Effector CD8-positive, alpha-beta T cell (primary cell): Measurements from ENCODE around the gene RPLP2.
A peak's percentile ranks its signal among the peaks of the same experiment; 100 is the strongest.

Experiments
- DNase-seq: peaks from one replicate; lab custom pipeline; 2025; lab: John Stamatoyannopoulos, UW

The RPLP2 gene

DNA sequence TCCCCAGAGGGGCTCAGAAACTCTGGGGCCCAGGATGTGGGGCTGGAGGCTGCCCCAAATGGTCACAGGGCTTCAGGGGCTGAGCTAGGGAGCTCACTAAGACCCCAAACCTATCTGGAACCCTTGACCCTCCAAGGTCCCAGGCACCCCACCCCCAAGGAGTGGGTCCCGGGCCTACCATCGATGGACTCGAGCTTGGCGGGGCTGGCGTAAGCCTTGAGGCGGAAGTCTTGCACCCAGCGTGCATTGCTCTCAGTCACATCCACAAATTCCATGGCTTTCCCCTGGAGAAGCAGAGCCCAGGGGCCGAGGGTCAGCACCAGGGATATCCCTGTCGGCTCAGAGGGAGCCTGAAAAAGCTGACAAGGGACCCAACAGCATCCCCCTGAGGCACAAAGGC lies 35.9 kb upstream of the RPLP2 start:
- no peak for DNase-seq

DNA sequence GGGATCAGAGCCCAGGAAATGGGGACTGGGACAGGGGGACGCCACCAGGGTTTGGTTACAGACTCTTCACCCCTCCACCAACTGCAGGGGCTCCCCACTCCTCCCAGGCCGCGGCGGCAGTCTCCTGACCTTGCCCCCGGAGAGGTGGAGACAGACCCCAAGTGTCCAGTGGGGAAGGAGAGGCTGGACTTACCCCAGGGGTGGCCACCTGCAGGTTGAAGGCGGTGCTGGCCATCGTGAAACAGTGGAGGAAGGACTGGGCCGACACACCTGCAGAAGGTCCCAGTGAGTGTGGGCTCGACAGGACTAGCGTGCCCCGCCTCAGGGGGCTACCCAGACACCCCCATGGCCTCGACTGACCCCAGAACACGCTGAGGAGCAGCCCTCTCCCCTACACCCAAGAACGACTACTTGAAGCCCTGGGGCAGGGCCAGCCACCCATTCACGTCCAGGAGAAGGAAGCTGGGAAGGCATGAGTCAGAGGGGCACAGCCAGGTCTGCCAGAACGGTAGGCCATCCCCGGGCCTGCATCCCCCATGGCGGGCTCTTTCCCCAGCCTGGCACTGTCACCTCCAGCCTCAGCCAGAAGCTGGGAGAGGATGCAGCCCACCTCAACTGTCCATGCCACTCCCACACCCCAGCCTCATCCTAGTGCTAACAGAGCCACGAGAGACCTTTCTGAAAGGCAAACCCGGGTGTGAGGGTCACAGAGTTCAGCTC lies 34.7 kb upstream of the RPLP2 start:
- DNase-seq: no peak

DNA sequence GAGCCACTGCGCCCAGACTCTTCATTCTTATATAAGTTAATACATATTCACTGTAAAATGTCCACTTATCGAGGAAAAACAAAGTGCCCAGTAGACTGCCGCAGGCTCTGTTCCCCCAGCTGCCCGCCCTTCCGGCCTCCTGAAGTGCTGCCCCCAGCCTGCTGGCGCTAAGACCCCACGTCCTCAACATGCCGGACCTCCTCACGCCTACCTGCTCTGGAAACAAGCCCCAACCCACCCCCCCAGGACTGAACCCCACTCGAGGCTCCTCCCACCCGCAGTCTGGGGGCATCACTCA lies 33.6 kb upstream of the RPLP2 start:
- DNase-seq: no peak

DNA sequence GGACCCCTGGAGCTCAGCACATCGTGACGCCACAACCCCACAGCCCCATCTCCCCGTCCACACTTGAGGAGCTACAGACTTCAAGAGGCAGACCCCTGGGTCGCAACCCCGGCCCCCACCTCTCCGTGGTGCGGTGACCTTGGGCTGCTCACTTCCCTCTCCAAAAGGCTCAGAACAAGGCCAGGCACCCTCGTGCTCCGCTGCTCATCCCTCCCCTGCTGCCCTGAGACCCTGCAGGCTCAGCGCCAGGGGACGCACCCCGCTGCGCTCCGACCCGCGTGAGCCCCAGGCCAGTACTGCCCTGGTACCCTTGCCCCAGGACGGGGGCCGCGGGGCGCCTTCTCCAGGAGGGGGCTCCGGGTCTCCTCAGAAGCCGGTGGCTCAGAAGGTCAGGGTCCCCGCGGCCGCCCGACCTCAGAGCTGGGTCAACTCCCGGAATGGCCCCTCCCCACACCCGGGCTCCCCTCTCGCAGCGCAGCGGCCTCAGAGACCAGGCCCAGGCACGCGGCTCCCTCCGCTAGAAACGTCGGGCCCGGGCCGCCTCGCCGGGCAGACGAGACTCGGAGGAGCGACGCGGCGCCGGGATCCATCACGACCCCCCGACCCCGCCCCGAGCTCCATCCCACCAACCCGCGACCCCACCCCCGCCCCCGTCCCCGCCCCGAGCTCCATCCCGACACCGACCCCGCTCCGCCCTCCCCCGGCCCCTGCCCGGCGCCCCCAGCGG lies 33.0 kb upstream of the RPLP2 start:
- DNase-seq: peak; percentile 57

DNA sequence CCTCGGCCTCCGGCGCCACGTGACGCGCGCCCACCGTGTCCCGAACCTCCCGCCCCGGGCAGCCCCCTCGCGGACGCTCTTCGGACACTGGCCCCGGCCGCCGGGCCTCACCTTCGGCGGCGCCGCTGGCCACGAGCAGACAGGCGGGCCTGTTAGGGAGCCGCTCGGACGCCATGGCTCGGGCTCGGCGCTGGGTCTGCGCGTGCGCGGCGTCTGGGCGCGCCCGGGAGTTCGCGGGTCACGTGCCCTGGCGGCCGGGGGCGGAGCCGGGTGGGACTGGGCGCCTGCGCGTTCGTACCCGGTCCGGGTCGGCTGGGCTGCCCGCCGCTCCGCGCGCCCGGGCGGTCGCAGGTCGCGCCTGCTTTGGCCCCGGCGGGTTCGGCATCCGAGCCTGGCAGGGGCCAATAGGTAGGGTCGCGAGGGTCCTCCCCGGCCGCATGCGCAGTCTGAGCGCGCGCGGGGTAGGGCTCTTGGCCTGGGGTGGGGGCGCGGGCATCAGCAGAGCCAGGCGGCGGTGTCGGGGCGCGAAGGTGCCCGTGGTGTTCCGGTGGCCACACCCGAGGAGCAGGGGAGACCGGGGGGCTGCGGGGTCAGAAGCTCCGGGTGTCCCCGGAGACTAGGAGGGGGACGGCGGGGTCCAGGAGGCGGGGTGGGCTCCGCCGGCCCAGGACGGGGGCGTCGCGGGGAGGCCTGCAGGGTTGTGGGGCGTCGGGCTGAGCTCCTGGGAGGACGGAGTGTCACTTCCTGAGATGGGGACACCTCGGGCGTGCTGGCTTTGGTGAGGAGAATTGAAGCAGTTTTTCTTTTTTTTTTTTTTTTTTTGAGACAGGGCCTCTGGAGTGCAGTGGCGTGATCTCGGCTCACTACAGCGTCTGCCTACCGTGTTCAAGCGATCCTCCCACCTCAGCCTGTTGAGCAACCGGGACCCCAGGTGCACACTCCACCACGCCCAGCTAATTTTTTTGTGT lies 32.2 kb upstream of the RPLP2 start, which contains the start of gene GATD1:
TSS of gene GATD1 (minus strand) at position 200 of the 968 bp plus-strand sequence. CDS start at position 175, 25 bp downstream.
- DNase-seq: peak; percentile 87

DNA sequence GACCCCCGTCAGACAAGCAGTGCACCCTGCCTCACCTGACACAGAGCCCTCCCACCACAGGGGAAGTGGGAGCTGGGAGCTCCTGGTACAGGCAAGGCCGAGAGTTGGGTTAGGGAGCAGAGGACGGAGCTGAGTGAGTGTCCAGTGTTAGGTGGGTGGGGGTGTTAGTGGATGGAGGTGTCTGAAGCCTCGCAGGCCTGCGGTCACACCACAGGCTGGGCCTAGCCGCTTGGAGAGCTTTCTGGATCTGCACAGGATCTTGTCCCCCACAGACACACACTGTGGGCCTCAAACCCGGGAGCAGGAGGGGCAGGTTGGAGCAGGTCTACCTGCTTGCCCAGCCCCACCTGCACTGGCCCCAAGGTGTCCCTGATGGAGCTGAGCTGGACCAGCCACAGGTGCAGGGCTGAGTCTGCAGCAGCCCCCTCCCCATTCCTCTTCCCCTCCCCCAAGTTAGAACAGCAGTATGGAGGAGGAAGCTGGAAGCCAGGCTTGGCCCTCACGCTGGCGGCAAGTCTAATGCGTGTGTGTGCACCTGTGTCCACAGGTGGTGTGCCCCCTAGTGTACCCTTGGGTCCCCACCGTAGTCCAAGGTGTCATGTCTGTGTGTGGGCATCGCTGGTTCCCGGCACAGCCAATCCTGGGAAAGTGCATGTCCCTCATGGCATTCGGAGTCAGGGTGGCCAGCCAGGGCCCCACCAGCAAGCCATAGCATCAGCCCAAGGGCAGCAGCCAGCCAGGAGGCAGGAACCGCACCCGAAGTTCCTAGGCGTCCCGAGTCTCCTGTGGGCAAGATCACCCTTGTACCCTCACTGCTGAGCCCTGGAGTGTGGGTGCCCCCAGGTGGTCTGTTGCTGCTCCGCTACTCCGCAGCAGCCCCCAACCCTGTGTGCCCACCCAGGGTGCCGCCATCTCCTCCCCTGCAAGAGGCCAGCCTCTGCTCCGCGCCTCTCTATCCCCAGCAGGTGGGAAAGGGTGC lies 30.5 kb upstream of the RPLP2 start:
- no peak for DNase-seq

DNA sequence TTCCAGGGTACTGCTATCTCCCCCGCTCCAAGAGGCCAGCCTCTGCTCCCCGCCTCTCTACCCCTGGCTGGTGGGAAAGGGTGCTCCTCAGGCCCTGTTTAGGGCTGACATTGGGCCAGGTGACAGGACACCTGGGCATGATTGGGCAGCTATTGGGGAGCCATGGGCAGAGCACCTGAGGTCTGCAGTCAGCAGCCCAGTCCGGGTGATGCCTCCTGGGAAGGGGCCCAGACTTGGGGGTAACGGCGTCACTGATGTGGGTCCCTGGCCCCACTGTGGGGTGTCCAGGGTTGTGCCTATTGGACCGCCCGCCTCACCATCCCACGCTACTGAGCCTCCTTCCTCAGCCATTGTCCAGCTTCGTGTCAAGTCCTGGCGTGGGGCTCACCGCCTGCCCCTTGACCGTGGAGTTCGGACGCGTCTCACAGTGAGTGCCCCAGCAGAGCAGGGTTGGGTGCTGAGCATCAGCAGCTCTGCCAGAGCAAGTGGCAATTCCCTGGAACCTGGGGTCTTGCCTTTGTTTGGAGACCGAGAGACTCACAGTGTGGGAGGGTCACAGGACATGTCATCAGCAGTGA lies 29.7 kb upstream of the RPLP2 start:
- no peak for DNase-seq

DNA sequence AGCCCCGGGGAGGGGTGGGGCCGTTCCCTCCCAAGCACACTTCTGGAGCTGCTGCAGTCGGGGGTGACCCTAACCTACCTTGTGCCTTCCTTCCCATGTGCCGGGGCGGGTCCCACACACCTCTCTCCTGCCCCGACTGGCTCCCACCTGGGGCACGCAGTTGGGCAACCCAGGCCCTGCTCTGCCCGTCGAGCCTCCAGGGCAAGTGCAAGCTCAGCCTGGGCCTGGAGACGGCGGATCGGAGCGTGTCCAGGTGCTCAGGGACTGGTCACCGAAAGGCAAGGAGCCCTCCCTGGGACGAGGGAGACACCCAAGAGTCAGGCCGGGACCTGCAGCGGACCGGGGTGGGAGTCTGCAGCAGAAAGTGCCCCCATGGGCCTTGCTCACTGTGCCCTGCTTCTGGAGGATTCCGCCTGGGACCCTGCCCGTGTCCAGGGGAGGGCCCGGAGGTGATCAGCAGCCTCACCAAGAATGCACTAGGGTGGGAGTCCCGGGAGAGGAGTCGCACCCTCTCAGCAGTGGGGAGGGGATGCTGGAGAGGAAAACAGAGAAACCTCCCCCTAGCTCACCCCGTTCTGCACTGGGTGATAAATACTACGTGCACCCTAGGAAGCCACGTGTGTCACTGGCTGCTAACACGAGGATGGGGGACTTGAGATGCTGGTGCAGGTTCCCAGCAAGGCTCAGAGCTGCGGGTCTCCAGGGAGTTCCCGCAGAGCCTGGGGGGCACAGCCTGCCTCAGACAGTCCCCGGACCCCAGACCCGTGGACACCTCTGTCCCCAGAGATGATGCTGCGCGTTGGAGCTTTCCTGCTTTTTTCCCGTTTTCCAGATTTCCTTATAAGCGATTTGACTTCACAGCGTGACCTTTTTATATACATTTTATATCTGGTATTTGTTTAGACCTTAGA lies 27.2 kb upstream of the RPLP2 start:
- DNase-seq: no peak

DNA sequence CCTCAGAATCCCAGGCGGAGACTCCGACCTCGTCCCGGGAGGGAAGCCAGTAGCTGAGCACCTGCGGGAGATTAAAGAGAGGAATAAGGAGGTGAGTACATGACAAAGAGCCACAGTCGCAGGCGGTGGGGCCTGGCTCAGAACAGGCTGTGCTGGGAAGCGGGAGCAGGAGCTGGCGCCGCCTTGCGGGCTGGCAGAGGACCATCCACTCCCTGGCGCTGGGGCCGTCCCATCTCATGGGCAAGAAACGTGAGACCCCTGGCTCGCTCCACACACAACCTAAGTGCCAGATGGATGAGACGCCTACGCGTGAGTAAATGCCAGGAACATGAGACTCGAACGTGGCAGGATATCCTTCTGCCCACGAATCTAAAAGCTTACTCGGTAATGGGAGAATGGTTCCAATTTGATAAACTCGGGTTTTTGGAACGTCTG lies 26.2 kb upstream of the RPLP2 start:
- DNase-seq: no peak

DNA sequence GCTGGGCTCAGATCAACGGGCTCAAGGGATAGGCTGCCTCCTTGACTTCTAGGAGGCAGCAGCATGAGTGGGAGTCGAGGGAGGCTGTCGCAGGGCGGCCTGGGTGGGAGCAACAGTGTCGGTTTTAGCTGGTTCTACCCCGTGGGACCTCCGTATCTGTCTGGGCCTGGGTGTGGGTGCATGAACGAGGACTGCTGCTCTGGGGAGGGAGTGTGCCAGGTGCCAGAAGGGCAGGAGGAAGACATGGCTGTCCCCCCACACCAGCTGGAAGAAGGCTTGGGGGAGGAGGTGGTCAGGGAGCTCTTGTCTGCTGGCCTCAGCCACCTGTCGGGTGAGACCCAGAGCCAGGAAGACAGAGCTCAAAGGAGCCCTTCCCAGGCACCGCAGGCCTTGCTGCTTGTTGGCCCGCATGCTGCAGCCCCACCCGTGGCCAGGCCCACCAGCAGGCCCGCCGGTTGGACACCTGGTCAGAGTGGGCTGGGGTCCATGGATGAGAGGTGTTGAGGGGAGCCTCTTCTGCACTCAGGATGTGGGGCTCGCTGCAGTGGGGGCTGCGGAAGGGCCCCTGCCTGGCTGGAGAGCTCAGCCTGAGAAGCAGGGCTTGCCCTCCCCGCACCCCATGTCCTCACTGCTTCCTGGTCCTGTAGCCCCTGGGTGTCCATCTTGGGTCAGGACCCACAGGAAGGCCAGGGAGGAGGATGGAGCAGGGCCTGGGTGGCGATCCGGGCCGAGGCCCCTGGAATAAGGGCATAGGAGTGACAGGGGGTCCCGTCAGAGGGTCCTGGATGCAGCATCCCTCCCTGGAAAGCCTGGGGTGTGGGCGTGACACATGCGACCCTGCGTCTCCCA lies 23.3 kb upstream of the RPLP2 start:
- no peak for DNase-seq

DNA sequence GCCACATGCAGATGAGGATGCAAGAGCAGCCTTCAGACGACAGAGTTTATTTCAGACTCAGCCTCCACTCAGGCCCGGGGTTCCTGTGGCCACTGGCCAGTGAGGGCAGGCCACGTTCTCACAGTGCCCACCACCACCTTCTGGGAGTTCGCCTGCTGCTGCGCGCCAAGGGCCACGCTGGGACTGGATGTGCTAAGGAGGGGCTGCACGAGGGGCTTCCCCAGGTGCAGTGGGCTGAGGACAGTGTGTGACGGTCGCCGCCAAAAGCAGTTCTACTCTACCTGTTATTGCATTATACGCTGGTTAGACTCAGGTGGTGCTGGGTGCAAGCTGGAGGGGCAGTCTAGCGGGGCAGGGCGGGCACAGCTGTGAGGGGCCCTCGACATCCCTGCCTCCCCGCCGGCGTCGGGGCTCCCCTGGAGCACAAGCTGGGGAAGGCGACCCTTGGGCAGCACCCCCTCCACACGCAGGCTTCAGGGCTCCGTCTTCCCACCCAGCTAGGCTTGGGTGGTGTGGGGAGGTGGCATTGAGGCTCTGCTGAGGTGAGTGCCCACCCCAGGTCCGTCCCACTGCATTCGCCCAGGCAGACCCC lies 22.6 kb upstream of the RPLP2 start:
- DNase-seq: no peak

DNA sequence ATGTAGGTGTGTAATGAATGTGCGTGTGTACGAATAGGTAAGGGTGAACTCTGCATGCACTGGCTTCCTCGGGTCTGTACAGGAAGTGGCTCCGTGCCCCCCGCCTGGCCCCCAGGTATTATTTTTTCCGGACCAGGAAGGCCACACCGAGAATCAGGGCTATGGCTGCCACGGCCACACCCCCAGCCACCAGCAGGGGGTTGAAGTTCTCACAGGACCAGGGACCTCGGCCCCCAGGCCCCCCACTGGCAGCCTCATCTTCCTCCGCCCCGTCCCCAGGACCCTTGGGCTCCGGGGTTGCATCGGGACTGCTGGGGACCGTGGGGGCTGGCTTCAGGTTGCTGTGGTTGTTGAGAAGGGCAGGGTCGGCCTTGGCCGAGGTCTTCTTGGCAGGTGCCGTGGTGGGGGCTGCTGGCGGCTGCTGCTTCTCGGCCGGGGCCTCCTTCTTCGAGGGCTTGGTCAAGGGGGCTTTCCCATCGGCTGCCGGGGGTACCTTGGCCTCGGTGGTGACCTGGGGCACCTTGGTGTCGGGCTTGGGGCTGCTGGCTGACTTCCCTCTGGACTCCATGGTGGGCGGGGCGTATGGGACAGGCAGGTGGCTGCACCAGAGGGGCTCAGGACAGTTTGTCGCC lies 21.6 kb upstream of the RPLP2 start:
- no peak for DNase-seq

DNA sequence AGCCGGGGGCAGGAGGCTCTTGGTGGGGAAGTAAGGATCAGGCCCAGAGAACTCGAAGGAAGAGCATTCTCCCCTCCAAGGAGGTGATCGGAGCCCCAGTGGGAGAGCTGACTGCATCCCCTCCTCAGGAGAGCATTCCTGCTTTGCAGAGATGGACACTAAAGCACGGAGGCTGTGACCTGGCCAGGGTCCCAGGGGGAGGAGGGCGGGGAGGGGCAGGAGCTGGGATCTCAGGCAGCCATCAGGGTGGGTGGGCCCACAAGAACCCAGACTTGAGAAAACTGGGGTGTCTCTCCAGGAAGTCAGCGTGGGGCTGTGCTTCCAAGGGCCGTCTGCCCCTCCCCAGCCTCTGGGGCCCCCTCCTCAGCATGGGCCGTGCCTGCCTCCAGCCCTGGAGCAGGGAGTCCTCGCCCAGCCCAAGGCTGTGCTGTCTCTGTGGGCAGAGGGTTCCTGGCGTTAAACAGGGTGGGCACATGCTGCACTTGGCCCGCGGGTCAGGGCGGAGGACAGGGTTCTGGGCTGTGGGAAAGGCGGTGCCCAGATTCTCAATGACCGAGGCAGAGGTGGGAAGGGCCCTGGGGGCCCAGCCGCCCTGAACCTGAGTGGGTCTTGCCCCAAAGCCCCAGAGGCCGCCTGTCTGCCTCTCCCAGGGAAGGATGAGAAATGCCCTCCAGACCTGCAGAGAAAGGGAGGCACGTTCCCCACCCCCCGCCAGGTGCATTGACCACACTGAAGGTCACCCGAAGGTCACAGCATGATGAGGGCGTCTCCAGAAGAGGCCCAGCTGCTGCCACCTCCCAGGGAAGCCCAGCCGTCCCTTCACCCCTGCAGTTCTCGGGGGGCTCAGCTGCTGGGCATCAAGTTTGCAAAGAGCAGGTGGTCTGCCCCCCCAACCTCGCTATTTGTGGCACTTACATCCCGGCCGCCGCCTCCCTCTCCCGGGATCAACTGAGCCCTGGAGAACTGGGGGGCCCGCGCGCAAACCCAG lies 20.5 kb upstream of the RPLP2 start:
- DNase-seq: no peak

DNA sequence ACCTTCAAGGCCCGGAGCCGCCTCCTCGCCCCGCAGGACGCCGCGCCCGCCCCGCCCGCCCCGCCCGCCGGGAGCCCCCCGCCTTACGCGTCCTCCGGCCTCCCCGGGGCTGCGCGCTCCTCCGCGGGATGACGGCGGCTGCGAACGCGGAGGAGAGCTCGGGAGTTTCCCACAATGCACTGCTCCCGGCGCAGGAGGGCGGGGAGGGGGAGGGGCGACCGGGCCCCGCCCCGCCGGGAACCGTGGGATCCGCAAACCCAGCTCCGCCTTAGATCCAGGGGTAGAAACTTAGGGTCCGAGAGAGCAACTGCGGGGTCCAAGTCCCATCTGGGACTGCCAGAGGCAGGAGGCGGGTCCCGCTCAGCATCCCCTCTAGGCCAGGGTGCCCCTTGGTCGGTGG lies 19.8 kb upstream of the RPLP2 start, which contains the start of gene CEND1:
TSS of gene CEND1 (minus strand) at position 148 of the 400 bp plus-strand sequence. CDS start 1,514 bp downstream, outside the sequence.
- DNase-seq: no peak

DNA sequence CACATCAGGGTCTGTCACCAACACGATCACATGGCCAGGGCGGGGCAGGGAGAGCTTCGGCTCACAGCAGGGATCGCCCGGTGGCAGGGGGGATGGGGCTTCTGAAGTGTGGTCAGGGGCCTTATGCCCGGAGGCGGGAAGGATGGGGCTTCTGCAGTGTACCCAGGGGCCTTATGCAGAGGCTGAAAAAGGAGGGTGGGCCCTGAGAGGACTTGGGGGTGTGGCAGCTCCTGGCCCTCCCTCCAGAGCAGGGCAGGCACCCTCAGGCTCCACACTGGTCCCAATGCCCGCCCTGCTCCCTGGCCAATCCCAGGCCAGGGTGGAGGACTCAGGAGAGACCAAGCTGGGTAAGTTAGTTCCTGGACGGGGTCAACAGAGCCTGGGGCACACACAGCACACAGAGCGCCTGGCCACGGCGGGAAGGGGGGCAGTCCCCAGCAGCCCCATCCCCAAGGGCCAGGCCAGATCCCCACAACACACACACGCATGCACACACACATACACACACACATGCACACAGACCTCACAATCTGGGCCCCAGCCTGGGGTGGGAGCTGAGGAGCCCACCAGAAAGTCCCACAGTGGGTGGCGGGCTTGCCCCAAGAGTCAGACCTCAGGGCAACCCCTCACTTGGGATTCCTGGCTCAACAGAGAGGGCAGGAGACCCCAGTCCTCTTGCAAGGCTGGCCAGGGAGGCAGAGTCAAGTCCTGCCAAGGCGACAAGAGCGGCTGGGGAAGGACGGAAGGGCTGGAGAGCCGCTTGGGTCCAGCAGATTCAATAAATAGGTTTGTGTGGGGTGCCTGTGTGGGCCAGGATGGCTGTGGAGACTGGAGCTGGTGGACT lies 18.8 kb upstream of the RPLP2 start:
- no peak for DNase-seq
